ENCODE measurements around the gene AKT1S1.

- no peak for TF ChIP-seq POLR2A (IDR thresholded peaks at IDR 0.05; ENCODE audit: borderline replicate concordance, extremely low read depth, insufficient read depth, insufficient read length)
- no peak for TF ChIP-seq SP1 (IDR thresholded peaks at IDR 0.05; ENCODE audit: low read depth)
- no peak for TF ChIP-seq CTCF (IDR thresholded peaks at IDR 0.05 in 2 of 3, conservative IDR thresholded peaks at IDR 0.05 in 1 of 3; ENCODE audit: borderline replicate concordance in 1 of 3, insufficient read depth in 1 of 3, low read depth in 2 of 3, low read length in 2 of 3)
- TF ChIP-seq EZH2 (IDR thresholded peaks at IDR 0.05) = no peak
Observed at GRCh38 chr19:49910179-49910578, 33.0 kb upstream of the AKT1S1 start.
